Adrenal gland (tissue), 5 donors: ENCODE results near the gene DLGAP3.

Experiments used
- CTCF ChIP-seq, 6 experiments: fragments of 450-650 bp in 4 of 6; fragments of 200-600 bp in 2 of 6; sonication (generic) in 1 of 6; IDR thresholded peaks; 1 replicate in 5 of 6; 2 replicates in 1 of 6; pipeline versions ENCODE4 v1.5.1 to v1.8.0; 2016 to 2021; ENCODE audit warnings: antibody characterized with exemption in 6 of 6, mild to moderate bottlenecking in 2 of 6, moderate library complexity in 1 of 6
- POLR2A ChIP-seq, 2 donors: fragments of 450-650 bp; IDR thresholded peaks; one replicate each; pipeline ENCODE4 v1.6.1; 2017; ENCODE audit warnings: antibody characterized with exemption in 2 of 2, mild to moderate bottlenecking in 2 of 2, moderate library complexity in 1 of 2
- donor health status: DM: no; HTN: no; CAD: no.

GRCh38 chr1:34863501-34863900, 65.9 kb downstream of the DLGAP3 start:
- TF ChIP-seq CTCF (IDR thresholded peaks at IDR 0.05) (no peak), POLR2A (IDR thresholded peaks at IDR 0.05) (no peak)
